HG02885 (cell line): ENCODE data around the gene CHCHD3.
"Not testable (repeated sequence)": the region's sequence is repeated elsewhere in the genome, so short reads cannot be mapped to it uniquely, and the experiment has no call there.

Source experiments
- ATAC-seq: cut with Tn5 transposase; IDR thresholded peaks from one replicate; pipeline ENCODE4 v1.9.1; 2021; ENCODE audit warnings: mild to moderate bottlenecking; ENCODE audit not compliant: unreplicated experiment, poor library complexity

Gene CHCHD3

DNA sequence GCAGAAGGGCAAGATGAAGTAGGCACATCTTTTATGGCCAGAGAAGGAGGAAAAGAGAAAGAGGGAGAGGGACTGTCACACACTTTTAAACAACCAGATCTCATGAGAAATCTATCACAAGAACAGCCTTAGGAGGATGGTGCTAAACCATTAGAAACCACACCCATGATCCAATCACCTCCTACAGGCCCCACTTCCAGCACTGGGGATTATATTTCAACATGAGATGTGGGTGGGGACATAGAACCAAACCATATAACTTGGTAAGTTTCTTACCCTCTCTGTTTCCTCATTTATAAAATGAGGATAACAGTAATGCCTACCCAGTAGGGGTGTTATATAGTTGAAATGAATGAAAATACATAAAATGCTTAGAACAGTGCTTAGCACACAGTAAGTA is 66.0 kb downstream of the CHCHD3 start:
- no peak for ATAC-seq

DNA sequence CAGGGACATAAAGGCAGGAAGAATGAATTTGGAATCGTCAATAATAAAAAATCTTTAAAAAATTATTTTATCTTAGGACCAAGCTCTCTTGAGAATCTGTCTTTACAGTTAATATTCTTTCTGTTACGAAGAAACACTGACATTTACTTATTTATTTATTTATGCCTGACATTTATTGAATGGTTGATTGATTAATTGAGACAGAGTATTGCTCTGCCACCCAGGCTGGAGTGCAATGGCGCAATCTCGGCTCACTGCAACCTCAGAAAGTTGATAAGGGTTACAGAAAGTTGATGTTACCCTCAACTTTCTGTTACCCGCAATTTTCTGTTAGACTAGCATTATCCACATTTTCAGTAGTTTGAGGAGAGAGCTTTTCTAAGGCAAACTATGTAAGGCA is 70.1 kb downstream of the CHCHD3 start:
- no peak for ATAC-seq

DNA sequence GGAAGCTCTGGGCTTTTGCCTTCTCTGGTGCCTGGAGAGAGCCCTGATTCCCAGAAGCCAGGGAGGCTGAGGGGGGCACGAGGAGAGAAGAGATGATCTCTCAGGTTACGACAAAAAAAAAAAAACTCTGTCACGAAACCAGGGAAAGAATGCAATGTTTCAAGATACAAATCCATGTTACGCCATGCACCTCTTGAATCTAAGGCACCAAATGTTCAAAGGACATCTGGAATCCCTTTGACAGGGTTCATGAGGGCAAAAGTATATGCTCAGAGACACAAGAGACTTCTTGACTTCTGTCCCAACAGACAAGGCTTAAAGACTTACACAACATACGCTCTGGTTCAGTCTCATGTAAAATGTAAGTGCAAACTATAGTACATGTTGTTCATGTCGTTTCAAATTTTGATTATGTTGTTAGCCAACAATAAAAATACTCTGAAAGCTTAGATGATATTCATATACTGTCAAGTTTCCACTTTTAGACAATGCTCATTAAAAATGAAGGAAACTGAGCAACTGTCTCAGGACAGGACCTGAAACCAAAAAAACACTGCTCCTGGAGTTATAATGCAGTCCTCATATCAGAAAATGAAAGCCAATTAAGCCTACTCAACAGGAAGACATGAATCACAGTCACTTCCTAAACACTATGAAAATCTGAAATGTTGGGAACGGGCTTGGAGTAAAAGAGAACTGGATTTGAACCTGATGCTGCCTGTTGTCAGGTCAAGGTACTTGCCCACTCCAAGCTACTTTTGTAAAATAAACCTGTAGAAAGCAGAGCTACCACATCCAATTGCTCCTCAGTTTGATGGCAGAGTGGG is 72.3 kb downstream of the CHCHD3 start:
- ATAC-seq: no peak

DNA sequence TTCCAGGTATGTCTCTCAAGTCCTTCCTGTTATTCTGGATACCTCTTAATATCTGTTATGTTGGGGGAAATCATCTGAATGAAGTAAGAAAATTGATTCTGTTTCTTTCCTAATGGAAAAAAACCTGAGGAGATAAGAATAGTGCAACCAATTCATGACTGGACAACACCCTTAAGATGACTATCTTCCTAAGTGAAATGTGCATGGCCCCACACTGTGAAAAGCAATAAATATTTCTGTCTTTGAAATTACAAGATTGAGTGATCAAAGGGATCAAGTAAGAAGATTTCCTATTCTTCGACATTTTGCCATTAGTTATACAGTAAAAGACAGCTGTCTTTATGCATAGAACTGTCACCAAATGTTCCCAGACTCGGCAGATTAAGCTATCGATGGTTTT is 73.9 kb downstream of the CHCHD3 start:
- no peak for ATAC-seq

DNA sequence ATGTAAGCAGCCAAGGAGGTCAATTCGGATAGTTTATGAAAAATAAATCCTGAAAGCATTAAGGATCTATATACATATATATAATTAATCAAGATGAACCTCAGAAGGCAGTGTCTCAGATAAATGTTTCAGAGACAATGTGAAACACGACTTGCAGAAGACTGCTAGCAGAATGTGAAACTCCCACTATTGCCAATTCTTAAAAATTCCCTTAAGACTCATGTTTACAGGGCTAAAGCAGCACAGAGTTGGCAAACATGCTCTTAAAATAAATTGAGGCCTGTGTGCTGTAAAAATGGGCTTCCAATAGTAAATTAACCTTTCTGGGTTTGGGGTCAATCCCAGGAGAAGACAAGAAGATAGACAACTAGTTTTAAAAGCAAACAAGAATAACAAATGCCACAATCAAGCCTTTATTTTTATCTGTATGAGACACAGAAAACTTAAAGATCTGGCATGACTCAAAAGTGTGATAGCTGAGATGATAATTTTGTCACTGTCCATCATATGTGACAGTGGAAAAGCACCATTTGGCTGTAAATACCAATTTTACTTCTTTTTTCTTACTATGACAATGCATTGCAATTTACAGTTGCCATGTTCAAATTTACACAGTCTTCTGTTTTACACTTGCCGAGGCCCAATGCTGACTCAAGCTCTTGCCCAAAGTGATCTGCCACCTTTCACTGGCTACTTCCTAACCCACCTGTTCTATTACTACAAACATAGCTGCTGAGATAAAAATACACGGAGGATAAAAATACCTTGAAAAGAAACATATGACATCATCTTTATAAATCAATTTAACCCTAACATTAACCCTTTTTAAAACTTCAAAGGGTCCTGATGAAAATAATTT is 78.6 kb downstream of the CHCHD3 start:
- ATAC-seq: no peak

DNA sequence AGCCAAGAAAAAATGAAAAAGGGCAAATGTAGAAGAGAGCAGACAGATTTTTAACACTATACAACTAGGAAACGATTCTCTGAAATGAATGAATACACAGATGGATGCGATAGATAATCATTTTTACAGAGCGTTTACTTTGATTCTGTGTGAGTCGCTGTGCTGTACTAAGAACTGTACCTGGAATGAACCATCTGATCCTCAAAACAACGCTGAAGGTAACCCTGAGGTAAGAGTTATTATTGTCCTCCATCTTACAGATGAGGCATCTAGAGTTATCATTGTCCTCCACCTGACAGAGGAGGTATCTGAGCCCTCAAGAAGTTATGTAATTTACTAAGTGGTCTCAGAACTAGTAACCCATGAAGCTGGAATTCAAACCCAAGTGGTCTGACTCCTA is 80.2 kb downstream of the CHCHD3 start:
- ATAC-seq: no peak

DNA sequence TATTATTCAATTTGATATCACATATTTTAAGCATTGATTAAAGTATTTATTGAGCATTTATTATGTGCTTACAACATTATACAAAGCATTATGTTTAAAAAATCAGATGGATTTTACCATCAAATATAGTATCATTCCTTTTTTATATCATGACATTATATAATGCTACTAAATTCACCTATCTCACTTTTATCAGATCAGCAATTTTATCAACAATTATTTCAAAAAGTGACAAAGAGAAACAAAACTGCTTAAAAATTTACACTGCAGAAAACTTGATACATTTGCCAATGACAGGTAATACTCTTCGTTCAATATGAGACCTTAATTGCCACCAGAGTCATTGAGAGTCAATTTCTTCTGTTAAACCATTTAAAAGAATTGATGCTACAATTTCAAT is 82.0 kb downstream of the CHCHD3 start:
- ATAC-seq: no peak

DNA sequence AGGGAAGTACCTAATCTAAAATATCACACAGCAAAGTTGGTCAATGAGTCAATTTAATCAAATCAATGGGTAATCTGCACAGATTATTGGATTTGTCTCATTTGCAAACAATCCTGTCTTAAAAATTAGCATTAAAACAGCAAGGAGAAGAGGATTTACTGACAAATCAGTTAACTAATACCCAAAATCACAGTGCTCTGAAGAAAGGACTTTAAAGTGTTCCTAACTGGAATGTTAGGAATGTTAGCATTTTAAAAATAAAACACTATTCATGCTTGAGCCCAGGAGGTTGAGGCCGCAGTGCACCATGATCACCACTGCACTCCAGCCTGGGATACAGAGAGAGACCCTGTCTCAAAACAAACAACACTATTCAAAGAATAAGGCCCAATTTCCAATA is 83.1 kb downstream of the CHCHD3 start:
- ATAC-seq: no peak

DNA sequence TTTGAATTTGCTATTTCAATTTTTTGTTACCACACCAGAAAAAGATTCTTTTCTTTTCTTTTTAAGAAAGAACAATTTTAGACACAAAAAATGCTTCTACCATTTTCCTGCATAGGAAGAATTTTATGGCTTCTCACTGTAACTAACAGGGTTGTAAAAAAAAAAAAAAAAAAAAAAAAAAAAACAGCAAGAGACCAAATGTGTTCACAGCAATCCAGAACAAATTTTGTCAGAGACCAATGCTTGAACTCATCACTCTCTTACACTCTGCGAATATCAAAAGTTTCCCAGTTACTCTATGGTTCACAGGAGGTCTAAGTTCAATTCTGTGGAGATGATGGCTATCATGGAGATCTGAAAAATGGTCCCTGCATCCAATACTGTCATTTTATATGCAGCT is 84.4 kb downstream of the CHCHD3 start:
- no peak for ATAC-seq

DNA sequence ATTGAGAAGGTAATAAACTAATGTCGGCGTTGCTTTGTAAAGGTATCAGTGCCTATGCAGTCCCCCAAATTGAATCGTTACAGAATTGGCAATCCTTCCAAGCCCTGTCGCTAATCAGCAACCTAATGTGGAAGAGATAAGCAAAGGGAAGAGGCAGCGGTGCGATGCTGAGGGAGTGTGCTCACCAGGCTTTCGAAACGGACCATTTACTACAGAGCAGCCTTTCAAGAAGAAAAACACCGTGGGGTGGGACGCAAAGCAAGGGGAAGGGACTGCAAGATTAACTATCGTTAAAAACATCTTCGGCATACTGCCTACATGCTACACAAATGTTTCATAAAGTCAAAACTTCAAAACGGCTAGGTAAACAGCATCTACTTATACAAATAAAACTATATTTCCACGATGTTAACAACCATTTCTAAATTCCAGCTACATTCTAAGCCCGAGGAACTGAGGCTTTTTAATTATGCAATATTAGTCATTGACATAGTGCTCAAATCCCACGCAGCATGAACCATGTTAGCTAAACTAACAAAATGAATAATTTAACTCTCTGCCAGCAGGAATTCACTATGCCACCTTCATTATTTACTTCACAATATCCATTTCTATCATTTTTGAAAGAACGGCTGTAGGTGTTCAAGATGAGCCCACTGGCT is 85.2 kb downstream of the CHCHD3 start:
- ATAC-seq: no peak

DNA sequence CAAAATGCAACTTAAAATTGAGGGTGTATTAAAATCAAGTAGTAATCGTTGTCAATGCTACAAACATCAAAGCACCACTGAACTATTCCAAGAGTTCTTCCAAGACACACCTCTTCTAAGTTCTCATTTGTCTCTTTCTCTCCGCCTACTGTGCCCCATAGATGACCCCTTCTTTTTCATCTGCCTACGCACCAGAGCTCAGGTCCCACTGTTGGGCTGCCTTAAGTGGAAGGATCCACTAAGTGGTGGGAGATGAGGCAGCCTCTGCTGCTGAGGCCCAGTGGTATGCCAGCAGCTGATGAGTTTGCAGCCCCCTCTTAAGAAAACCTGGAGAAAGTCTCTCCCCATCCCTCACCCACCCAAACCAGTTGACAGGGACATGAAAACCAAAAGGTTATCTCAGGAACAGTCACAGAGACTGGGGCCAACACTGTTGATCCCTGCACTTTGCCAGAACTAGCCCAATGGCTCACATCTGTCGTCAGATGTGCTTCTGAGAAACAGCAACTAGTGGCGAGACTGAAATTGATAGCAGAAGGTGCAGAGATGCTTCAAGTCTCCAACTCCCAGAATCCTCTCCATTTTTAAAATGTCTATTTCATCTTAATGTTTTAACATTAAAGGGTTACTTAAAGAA is 88.4 kb downstream of the CHCHD3 start:
- no peak for ATAC-seq

DNA sequence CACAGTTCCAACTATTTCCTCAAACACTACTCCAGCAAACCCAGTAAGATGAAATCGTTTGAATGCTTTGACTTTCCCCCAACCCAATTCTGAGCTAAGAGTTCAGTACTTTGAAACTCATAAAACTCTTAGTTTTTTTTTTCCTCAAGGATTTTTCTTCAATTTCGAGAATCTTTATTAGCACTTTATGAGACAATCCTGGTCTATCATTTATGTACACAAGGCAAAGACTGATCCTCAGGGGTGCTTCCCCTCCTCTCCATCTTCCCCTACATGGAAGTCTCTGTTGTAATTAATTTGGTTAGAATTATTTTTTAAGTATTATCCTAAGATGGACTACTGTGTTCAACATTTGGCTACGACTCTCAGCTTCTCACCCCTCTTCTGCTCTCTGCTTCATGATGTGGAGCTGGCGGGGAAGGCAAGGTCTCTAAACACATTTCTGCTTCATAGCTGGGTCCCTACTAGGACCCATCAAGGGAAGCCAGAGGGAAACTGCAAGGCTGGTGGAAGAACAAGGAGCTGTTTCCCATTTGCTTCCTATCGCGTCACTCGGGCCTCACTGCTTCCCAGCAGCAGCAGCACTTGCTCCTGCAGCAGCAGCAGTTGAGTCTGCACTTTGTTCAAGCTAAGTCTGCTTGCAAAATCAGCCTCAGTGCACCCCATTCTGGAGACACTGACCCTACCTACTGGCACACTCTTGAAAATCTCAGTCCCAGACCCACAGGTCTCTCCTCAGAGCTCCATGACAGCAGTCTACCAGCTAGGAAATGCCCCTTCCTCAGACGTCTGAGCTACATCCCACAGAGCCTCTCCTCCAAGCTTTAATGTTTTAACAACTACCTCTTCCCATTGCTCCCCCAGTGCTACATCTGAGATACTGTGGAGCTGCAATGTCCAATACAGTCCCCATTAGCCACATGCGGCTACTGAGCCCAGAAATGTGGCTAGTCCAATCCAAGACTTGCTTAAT is 90.0 kb downstream of the CHCHD3 start:
- ATAC-seq: no peak

DNA sequence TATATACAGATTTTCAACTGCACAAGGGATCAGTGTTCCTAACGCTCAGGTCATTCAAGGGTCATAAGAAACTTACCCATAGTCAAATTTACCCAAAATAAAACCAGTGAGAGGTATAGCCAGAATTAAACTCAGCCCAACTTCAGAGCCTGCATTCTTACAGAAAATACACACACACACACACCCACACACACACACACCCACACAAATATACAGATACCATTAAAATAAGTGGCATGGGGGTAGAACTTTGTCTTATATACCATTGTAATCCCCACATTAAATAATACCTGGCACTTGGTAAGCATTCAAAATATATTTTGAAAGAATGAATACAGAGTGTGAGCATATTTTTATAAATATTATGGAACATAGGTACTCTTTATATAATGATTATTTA is 93.8 kb downstream of the CHCHD3 start:
- no peak for ATAC-seq

DNA sequence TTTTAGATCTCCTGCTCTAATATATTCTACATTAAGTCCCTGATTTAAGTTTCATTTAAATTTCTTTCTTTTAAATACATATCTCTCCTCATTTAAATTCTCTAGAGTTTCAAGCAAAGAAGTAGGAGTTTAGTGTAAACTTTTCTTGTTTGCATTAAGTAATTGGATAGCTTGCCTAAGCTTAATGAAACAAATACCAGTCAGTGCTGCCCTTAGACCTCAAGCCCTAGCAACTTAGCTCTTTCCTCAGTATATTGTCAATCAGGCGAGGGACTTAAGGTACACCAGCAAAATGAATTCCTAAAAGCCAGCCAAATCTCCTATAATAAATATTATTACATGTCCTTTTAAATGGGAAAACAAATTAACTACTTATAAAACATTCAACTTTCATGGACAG is 101.5 kb downstream of the CHCHD3 start:
- no peak for ATAC-seq

DNA sequence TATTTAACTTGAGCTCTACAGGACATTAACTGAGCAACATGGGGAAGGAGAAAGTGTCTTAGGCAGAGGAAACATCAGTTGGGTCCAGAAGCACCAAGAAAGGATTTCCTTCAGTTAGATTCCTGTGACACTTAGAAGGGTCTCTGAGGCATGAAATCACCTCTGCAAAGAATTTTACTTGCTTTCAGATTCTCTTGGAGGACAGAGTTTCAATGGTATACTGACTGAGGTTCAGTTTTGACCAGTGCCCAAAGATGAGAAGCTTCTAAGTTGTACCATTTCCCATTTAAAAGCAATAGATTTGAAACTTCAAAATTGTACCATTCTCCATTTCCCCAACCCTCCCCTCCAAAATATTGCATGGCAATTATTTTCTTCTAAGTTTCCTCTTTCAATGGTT is 102.4 kb downstream of the CHCHD3 start:
- ATAC-seq: no peak

DNA sequence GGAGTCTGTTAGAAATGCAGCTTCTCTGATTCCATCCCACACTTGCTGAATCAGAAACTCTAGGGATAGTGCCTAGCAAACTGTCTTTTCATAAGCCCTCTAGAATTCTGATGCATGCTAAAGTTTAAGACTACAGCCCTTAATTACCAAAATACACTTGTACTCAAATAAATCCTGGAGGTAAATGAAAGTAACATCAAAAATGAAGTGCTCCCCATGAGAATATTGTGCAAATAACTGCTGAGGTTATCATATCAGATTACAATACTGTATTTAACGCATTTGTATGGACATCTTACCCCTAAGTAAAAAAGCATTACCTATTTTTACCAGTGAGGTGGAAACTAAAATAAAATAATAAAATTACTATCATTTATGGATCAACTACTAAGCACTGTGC is 104.7 kb downstream of the CHCHD3 start:
- ATAC-seq: no peak

DNA sequence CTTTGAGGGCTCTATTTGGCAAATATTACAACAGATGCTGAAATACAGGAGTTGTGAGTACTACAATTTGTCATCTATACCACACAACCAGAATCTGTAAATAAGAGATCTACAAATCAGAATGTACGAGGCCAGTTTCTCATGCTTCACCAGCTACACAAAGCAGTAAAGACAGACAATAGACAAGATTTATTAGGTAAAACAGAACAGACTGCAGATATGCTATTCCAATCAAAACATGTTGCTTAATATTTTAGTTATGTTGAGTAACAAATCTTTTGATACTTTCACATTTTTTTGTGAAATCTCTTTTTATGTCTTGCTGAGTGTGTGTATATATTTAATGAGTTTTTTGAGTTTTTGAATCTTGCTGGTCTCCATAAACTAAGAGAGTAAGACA is 109.1 kb downstream of the CHCHD3 start:
- ATAC-seq: no peak

DNA sequence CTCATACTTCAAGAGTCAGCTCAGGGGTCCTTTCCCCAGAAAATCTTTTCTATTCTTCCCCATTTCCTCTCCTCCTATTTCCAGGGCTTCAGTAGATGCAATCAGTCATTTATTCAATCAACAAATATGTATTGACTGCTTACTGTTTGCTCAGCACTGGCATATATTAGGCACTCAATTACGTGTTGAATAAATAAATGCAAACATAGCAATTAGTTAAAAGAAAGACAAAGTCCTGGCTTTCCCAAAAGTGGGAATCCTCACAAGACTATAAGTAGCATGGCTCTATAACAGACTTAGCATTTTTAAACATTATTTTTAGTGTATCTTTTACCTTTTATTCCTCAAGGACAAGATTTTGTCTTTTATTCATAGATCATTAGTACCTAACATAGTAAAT is 111.6 kb downstream of the CHCHD3 start:
- no peak for ATAC-seq

DNA sequence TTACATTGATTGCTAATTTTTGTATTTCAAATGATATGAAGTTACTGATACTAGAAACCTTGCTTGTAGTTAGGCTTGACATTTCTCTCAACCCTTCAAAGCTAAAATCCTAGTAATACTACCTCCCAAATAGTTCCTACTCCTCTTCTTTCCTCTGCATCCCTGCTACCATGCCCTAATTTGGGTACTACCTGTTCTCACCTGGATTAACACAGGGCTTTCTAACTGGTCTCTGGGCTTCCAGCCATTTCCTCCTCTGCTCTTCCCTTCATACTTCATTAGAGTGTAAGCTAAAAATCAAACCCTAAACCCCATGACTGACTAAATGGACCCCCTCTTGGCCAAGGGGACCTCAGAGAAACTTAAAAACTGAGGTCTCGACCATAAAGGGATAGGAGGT is 112.4 kb downstream of the CHCHD3 start:
- ATAC-seq: no peak

DNA sequence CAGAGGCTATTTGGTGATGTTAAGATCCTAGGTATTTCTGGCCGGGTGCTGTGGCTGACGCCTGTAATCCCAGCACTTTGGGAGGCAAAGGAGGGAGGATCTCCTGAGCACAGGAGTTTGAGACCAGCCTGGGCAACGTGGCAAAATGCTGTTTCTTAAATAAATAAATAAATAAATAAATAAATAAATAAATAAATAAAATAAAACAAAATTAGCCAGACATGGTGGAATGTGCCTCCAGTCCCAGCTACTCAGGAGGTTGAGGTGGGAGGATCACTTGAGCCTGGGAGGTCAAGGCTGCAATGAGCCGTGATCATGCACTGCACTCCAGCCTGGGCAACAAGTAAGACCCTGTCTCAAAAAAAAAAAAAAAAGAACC is 114.4 kb downstream of the CHCHD3 start:
- ATAC-seq: not testable (repeated sequence)
